ENCODE results near the gene CNOT6. TPM values are rescaled to one million over a fixed set of nuclear protein-coding genes. Genes with fewer than 3 reads are reported as not detected.
"Not testable (repeated sequence)": the region's sequence is repeated elsewhere in the genome, so short reads cannot be mapped to it uniquely, and the experiment has no call there.

CNOT6 gene
- total RNA-seq, 1 experiment from 2014 or later, result 73.1 TPM

GRCh38 chr5:180459674-180460142, 34.5 kb upstream of the CNOT6 start:
- DNase-seq (ENCODE audit: unreplicated experiment); BruUV-seq (replicated peaks); H3K4me3 Mint-ChIP-seq (ENCODE audit: unreplicated experiment); H3K4me1 Mint-ChIP-seq (ENCODE audit: insufficient read depth, unreplicated experiment); H3K36me3 Mint-ChIP-seq (ENCODE audit: insufficient read depth, unreplicated experiment); H3K27me3 Mint-ChIP-seq (ENCODE audit: insufficient read depth, unreplicated experiment); intact Hi-C loops (cut with micrococcal nuclease); H3K9me3 Mint-ChIP-seq (ENCODE audit: unreplicated experiment); H3K27ac Mint-ChIP-seq (ENCODE audit: low read depth, unreplicated experiment): not testable (repeated sequence)
- ChIA-PET POLR2A (interaction anchor here (1.7 kb wide), 1 partner anchor 116 kb away, joined by 3 read pairs; no protein-coding TSS in a partner anchor), CTCF (interaction anchor here (0.6 to 3.4 kb wide), 6 partner anchors 9 to 166 kb away, joined by 3 to 22 read pairs (median 4); no protein-coding TSS in a partner anchor)

- Mint-ChIP-seq H3K4me1 (ENCODE audit: insufficient read depth, unreplicated experiment) (peaks cover 7% of the 10 kb centered on the region), H3K9me3 (ENCODE audit: unreplicated experiment) (no peaks in the 10 kb centered on the region), H3K27ac (ENCODE audit: low read depth, unreplicated experiment) (no peak overlapping the region), H3K36me3 (ENCODE audit: insufficient read depth, unreplicated experiment) (no peaks in the 10 kb centered on the region), H3K4me3 (ENCODE audit: unreplicated experiment) (no peak overlapping the region), H3K27me3 (ENCODE audit: insufficient read depth, unreplicated experiment) (no peaks in the 10 kb centered on the region)
- ChIA-PET CTCF (interaction anchor here (0.7 to 3.4 kb wide), 6 partner anchors 8 to 167 kb away, joined by 3 to 22 read pairs (median 5); no protein-coding TSS in a partner anchor), POLR2A (interaction anchor here (0.6 to 1.7 kb wide), 2 partner anchors 31 to 117 kb away, joined by 3 read pairs; no protein-coding TSS in a partner anchor)
- no TSS peak for BruUV-seq (replicated peaks)
- no peak for TF ChIP-seq CTCF (IDR thresholded peaks at IDR 0.05; ENCODE audit: unreplicated experiment)
- no peak for DNase-seq (ENCODE audit: unreplicated experiment)
- intact Hi-C loops (cut with micrococcal nuclease), result no loop called here
These were observed 33.3 kb upstream of the CNOT6 start for GRCh38 chr5:180460834-180461233.

GRCh38 chr5:180461303-180461702, 32.9 kb upstream of the CNOT6 start:
- Mint-ChIP-seq H3K4me1 (ENCODE audit: insufficient read depth, unreplicated experiment) (peaks cover 6% of the 10 kb centered on the region), H3K27me3 (ENCODE audit: insufficient read depth, unreplicated experiment) (no peaks in the 10 kb centered on the region), H3K27ac (ENCODE audit: low read depth, unreplicated experiment) (no peak overlapping the region), H3K9me3 (ENCODE audit: unreplicated experiment) (no peaks in the 10 kb centered on the region), H3K36me3 (ENCODE audit: insufficient read depth, unreplicated experiment) (no peaks in the 10 kb centered on the region), H3K4me3 (ENCODE audit: unreplicated experiment) (no peak overlapping the region)
- POLR2A ChIA-PET, result interaction anchor here (0.6 to 1.7 kb wide), 2 partner anchors 31 to 118 kb away, joined by 3 read pairs; no protein-coding TSS in a partner anchor
- CTCF ChIA-PET, result interaction anchor here (0.8 to 3.4 kb wide), 5 partner anchors 9 to 146 kb away, joined by 3 to 22 read pairs (median 5); no protein-coding TSS in a partner anchor
- intact Hi-C loops (cut with micrococcal nuclease), result no loop called here
- no TSS peak for BruUV-seq (replicated peaks)
- no peak for DNase-seq (ENCODE audit: unreplicated experiment)
- no peak for TF ChIP-seq CTCF (IDR thresholded peaks at IDR 0.05; ENCODE audit: unreplicated experiment)

GRCh38 chr5:180463216-180463900, 30.8 kb upstream of the CNOT6 start:
- TF ChIP-seq CTCF (IDR thresholded peaks at IDR 0.05; ENCODE audit: unreplicated experiment), result no peak
- ChIA-PET CTCF (interaction anchor here (0.6 to 11.9 kb wide), 7 partner anchors 10 to 237 kb away, joined by 3 to 167 read pairs (median 3); no protein-coding TSS in a partner anchor), POLR2A (interaction anchor here (0.6 to 1.1 kb wide), 3 partner anchors 11 to 36 kb away, joined by 3 read pairs; no protein-coding TSS in a partner anchor)
- no peak for DNase-seq (ENCODE audit: unreplicated experiment)
- no peak overlapping the region for H3K4me3 Mint-ChIP-seq (ENCODE audit: unreplicated experiment)
- no peak overlapping the region for H3K27ac Mint-ChIP-seq (ENCODE audit: low read depth, unreplicated experiment)
- no peaks in the 10 kb centered on the region for H3K9me3 Mint-ChIP-seq (ENCODE audit: unreplicated experiment)
- no peaks in the 10 kb centered on the region for H3K36me3 Mint-ChIP-seq (ENCODE audit: insufficient read depth, unreplicated experiment)
- no TSS peak for BruUV-seq (replicated peaks)
- H3K4me1 Mint-ChIP-seq (ENCODE audit: insufficient read depth, unreplicated experiment), result peaks cover 15% of the 10 kb centered on the region
- no peaks in the 10 kb centered on the region for H3K27me3 Mint-ChIP-seq (ENCODE audit: insufficient read depth, unreplicated experiment)
- intact Hi-C loops (cut with micrococcal nuclease), result no loop called here
